Measurements from ENCODE around the gene FDXACB1.

FDXACB1 gene

DNA sequence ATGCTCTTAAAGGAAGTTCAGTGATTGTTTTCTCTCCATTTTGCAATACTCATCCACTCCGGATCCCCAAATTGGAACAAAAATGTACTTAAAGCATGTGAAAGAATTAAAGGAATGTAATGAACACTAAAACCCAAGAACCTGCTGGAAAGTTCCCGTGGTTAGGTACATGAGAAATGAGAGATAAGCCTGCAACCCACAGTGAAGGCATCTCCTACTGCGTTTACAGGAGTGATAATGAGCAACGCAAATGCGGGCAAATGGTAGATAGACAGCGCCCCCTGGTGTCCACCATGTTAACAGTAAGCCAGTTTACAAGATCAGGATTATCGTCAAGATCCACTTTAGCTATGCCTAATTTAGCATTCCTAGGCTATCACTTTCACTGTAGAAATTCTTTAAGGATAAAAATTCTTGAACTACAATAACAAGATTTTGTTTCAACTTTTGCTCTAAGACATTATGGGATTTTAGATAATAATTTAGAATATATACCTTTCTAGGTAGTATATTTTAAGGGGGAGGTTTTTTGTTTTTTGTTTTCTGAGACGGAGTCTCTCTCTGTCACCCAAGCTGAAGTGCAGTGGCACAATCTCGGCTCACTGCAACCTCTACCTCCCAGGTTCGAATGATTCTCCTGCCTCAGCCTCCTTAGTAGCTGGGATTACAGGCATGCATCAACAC is 37.5 kb downstream of the FDXACB1 start:
- DNase-seq (ENCODE audit: low read depth): peak; percentile 83

DNA sequence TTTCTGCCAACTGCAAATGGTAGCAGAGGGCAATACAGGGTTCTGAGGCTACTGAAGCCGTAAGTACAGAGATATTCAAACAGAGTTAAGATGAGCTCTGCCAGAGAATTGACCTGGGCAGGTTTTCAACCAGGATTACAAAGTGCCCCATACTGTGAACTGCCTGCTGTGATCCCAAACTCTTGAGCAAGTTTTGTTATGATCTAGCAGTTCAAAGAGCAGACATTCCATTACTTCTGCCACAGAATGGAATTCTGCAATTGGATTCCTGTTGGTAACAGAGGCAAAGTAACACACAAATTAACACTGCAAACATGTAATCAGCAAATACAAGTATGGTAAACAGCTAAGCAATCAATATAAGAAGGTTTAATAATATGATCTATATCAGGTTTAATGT is 38.8 kb downstream of the FDXACB1 start:
- no peak for DNase-seq (ENCODE audit: low read depth)

- no peak for DNase-seq (ENCODE audit: low read depth)
Observed at GRCh38 chr11:111838054-111838453, 40.9 kb downstream of the FDXACB1 start.

DNA sequence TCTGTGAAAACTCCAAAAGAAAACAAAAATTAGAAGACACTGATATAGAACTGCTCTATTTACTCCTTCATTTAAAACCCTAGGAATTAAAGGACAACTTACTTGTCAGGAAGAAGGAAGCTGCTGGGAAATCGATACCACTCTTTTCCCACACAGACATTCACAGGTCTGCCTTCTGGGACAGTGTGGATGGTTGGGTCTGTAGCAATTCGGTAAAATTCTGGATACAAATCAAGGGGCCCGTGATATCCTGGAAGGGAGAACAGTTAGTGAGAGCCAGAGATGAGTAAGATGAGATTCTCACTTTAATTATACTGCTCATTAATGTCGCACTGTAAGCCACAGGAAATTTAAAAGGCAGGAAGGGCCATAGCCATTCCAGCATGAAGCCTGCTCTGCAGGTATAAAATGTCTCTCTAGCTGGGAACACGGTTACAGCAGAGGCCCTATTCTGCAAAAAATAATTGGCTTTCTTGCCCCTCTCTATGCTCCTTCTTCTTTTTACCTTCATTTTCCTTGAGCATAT is 41.5 kb downstream of the FDXACB1 start:
- DNase-seq (ENCODE audit: low read depth): no peak

GRCh38 chr11:111836721-111837120 is 42.2 kb downstream of the FDXACB1 start:
- no peak for DNase-seq (ENCODE audit: low read depth)

- no peak for DNase-seq (ENCODE audit: low read depth)
Observed at GRCh38 chr11:111836162-111836561, 42.8 kb downstream of the FDXACB1 start.

- no peak for DNase-seq (ENCODE audit: low read depth)
Observed at GRCh38 chr11:111835665-111836064, 43.3 kb downstream of the FDXACB1 start.

GRCh38 chr11:111834432-111835163 is 44.4 kb downstream of the FDXACB1 start:
- no peak for DNase-seq (ENCODE audit: low read depth)

GRCh38 chr11:111833524-111833923 is 45.4 kb downstream of the FDXACB1 start:
- no peak for DNase-seq (ENCODE audit: low read depth)

- DNase-seq (ENCODE audit: low read depth): no peak
Observed at GRCh38 chr11:111829185-111829968, 49.6 kb downstream of the FDXACB1 start.

- no peak for DNase-seq (ENCODE audit: low read depth)
Observed at GRCh38 chr11:111826322-111826950, 52.5 kb downstream of the FDXACB1 start.

Measured in activated T-cell treated with anti-CD3 and anti-CD28 coated beads for 1 hour (primary cell).